Measurements from ENCODE around the gene CARD11. TPM values are rescaled to one million over a fixed set of nuclear protein-coding genes. Genes with fewer than 3 reads are reported as not detected.

The CARD11 gene
- total and polyA plus RNA-seq, 2 of the 13 experiments (the other 11 are each of a cell fraction or from before 2014, with no cell fraction given), result 0.04 TPM; not detected in 1

GRCh38 chr7:2913760-2914387 lies 129.8 kb downstream of the CARD11 start:
- Histone ChIP-seq H3K36me3 (replicated peaks in 1 of 2; ENCODE audit: control insufficient read depth in 1 of 2, insufficient read depth in 2 of 2, low read length in 2 of 2) (no peaks in the 10 kb centered on the region), H3K4me2 (ENCODE audit: low read depth, low read length) (no peak overlapping the region), H3K9ac (ENCODE audit: insufficient read depth, low read depth, low read length) (no peak overlapping the region), H3K4me1 (ENCODE audit: insufficient read depth, low read length) (no peaks in the 10 kb centered on the region), H4K20me1 (ENCODE audit: insufficient read depth, low read length) (no peaks in the 10 kb centered on the region), H3K9me3 (ENCODE audit: low read length) (no peaks in the 10 kb centered on the region), H3K79me2 (ENCODE audit: insufficient read depth, low read length) (no peaks in the 10 kb centered on the region), H3K27me3 (ENCODE audit: control insufficient read depth in 1 of 2, insufficient read depth in 2 of 2, low read length in 2 of 2) (peaks cover 6 to 18% of the 10 kb centered on the region in 2 experiments; a peak in 2 of 5 replicates), H3K27ac (ENCODE audit: extremely low read length, insufficient read depth, low read length) (no peak overlapping the region), H3K4me3 (replicated peaks in 1 of 3; ENCODE audit: insufficient read depth in 1 of 3, low read depth in 2 of 3, low read length in 3 of 3) (no peak overlapping the region), H2AFZ (ENCODE audit: low read length) (no peak overlapping the region)
- intact Hi-C loops (cut with micrococcal nuclease; ENCODE audit: unreplicated experiment), result no loop called here
- no peak for ATAC-seq
- no peak for DNase-seq (ENCODE audit: low spot score)
- WGBS (ENCODE audit: low lambda C conversion rate), result 42% methylated on average over 20 of the region's 26 CpGs
- in situ Hi-C loops (cut with HindIII; ENCODE audit: extremely low pct_ligation_motif_present, low pct_unique_long_range_greater_than_20kb), result no loop called here
- POLR2A ChIA-PET, result no interaction called here
- no peak for TF ChIP-seq ZSCAN31 (CRISPR knock-in tag; IDR thresholded peaks at IDR 0.05; ENCODE audit: low read depth)
- TF ChIP-seq SOX6 (IDR thresholded peaks at IDR 0.05), result no peak
- TF ChIP-seq SOX6 (CRISPR knock-in tag; IDR thresholded peaks at IDR 0.05), result no peak
- no TSS peak for BruUV-seq (replicated peaks)
- no peak for FAIRE-seq
- CTCF ChIA-PET (ENCODE audit: low intra/inter-chr PET ratio, low total read pairs), result no interaction called here

GRCh38 chr7:2912684-2913439 lies 130.8 kb downstream of the CARD11 start:
- H3K27me3 ChIP-seq (ENCODE audit: control insufficient read depth in 1 of 2, insufficient read depth in 2 of 2, low read length in 2 of 2), result peaks cover 6 to 13% of the 10 kb centered on the region in 2 experiments; a peak in 1 of 5 replicates
- H3K9me3 ChIP-seq (ENCODE audit: low read length), result no peaks in the 10 kb centered on the region
- H3K4me1 ChIP-seq (ENCODE audit: insufficient read depth, low read length), result no peaks in the 10 kb centered on the region
- H4K20me1 ChIP-seq (ENCODE audit: insufficient read depth, low read length), result no peaks in the 10 kb centered on the region
- no peak overlapping the region for H2AFZ ChIP-seq (ENCODE audit: low read length)
- no peak overlapping the region for H3K9ac ChIP-seq (ENCODE audit: insufficient read depth, low read depth, low read length)
- ChIA-PET POLR2A (no interaction called here), CTCF (ENCODE audit: low intra/inter-chr PET ratio, low total read pairs) (no interaction called here)
- DNase-seq (ENCODE audit: low spot score), result no peak
- intact Hi-C loops (cut with micrococcal nuclease; ENCODE audit: unreplicated experiment) (no loop called here), in situ Hi-C loops (cut with HindIII; ENCODE audit: extremely low pct_ligation_motif_present, low pct_unique_long_range_greater_than_20kb) (no loop called here)
- no peak overlapping the region for H3K27ac ChIP-seq (ENCODE audit: extremely low read length, insufficient read depth, low read length)
- no peaks in the 10 kb centered on the region for H3K79me2 ChIP-seq (ENCODE audit: insufficient read depth, low read length)
- H3K4me3 ChIP-seq (replicated peaks in 1 of 3; ENCODE audit: insufficient read depth in 1 of 3, low read depth in 2 of 3, low read length in 3 of 3), result no peak overlapping the region
- 64% methylated on average over 16 of the region's 16 CpGs for WGBS (ENCODE audit: low lambda C conversion rate)
- H3K4me2 ChIP-seq (ENCODE audit: low read depth, low read length), result no peak overlapping the region
- no peaks in the 10 kb centered on the region for H3K36me3 ChIP-seq (replicated peaks in 1 of 2; ENCODE audit: control insufficient read depth in 1 of 2, insufficient read depth in 2 of 2, low read length in 2 of 2)
- no peak for ATAC-seq
- FAIRE-seq, result no peak
- no TSS peak for BruUV-seq (replicated peaks)
- TF ChIP-seq ARID3A (IDR thresholded peaks at IDR 0.05; ENCODE audit: low read depth, low read length), result no peak
- no peak for TF ChIP-seq RERE (CRISPR knock-in tag; IDR thresholded peaks at IDR 0.05; ENCODE audit: low read depth)
- TF ChIP-seq SETDB1 (CRISPR knock-in tag; IDR thresholded peaks at IDR 0.05; ENCODE audit: borderline replicate concordance), result no peak
- TF ChIP-seq ZNF282 (IDR thresholded peaks at IDR 0.05; ENCODE audit: partially characterized antibody), result no peak
- TF ChIP-seq GABPB1 (CRISPR knock-in tag; IDR thresholded peaks at IDR 0.05), result no peak
